Measurements from ENCODE around the gene AGO3. TPM values are rescaled to one million over a fixed set of nuclear protein-coding genes. Genes with fewer than 3 reads are reported as not detected.

AGO3 gene
- total RNA-seq, 1 donor from 2014 or later: 29.2 TPM

DNA sequence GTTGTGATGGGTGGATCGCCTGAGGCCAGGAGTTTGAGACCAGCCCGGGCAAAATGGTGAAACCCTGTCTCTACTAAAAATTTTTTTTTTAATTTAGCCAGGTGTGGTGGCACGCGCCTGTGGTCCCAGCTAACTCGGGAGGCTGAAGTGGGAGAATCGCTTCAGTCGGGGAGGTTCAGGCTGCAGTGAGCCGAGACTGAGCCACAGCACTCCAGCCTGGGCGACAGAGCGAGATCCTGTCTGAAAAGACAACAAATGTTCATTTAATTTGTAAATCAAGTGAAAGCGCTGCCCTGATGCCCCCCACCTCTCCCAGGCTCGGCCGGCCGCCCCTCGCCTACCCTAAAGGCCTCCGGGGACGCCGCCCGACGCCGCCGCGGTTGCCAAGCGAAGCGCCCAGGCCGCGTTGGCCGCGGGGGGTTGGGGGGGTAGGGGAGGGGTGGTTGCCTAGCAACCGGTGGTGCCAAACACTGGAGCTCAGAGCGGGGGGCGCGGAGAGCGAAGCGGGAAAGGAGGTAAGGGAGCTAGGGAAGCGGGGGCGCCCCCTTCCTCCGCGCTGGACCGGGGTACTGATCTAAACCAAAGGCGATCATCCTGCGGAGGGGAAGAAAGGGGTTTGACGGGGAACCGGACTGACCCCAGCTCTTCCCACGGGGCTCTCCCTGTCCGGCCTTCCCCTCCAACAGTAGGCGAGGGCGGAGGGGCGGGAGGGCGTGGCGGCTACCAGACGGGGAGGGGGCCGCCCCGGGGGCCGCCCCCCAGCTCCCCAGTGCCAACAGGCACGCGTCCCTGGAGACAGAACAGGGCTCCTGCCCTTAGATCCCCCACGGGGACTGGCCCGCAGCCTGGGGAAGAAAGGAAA, 153.0 kb downstream of the AGO3 start, which contains the start of gene TEKT2:
TEKT2 (plus strand) TSS at position 460 of the 862 bp plus-strand sequence. CDS start 828 bp downstream, outside the sequence.
- H3K27me3 Mint-ChIP-seq (ENCODE audit: low read depth): no peaks in the 10 kb centered on the region
- H3K36me3 Mint-ChIP-seq (ENCODE audit: low read depth): no peaks in the 10 kb centered on the region
- TF ChIP-seq, protein P1, sequence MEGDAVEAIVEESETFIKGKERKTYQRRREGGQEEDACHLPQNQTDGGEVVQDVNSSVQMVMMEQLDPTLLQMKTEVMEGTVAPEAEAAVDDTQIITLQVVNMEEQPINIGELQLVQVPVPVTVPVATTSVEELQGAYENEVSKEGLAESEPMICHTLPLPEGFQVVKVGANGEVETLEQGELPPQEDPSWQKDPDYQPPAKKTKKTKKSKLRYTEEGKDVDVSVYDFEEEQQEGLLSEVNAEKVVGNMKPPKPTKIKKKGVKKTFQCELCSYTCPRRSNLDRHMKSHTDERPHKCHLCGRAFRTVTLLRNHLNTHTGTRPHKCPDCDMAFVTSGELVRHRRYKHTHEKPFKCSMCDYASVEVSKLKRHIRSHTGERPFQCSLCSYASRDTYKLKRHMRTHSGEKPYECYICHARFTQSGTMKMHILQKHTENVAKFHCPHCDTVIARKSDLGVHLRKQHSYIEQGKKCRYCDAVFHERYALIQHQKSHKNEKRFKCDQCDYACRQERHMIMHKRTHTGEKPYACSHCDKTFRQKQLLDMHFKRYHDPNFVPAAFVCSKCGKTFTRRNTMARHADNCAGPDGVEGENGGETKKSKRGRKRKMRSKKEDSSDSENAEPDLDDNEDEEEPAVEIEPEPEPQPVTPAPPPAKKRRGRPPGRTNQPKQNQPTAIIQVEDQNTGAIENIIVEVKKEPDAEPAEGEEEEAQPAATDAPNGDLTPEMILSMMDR (conservative IDR thresholded peaks at IDR 0.05): no peak
- H3K9me3 Mint-ChIP-seq: no peaks in the 10 kb centered on the region
- peak within 1 kb of the TSS; percentile 71 for H3K27ac Mint-ChIP-seq (ENCODE audit: unreplicated experiment)
- peak; percentile 68 for DNase-seq (ENCODE audit: low read depth, low spot score)
- peaks cover 17% of the 10 kb centered on the region for H3K4me1 Mint-ChIP-seq
- H3K4me3 Mint-ChIP-seq: peak within 1 kb of the TSS; percentile 82

DNA sequence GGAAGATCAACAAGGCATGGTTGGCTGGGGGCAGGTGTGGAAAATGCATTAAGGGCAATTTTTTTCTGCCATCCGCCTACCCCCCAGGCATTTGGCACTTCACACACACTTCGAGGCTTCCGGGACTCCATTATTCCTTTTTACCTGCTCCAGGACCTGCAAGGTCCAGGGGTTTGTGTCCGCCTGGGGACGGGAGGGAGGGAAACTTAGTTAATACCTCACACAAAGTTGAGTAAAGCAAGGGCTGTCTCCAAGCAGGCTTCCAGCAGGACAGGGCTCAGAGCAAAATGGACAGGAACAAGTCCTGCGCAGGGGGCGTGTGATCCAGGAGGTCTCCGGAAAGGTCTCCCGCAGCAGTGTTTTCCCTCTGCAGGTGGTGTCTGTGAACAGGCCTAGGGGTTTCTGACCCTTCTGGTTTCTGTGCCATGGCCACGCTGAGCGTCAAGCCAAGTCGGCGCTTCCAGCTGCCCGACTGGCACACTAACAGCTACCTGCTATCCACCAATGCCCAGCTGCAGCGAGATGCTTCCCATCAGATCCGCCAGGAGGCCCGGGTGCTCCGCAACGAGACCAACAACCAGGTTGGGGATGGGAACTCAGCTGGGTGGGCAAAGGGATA, 153.7 kb downstream of the AGO3 start:
- peaks cover 22% of the 10 kb centered on the region for H3K4me1 Mint-ChIP-seq
- H3K36me3 Mint-ChIP-seq (ENCODE audit: low read depth): no peaks in the 10 kb centered on the region
- no peaks in the 10 kb centered on the region for H3K27me3 Mint-ChIP-seq (ENCODE audit: low read depth)
- H3K27ac Mint-ChIP-seq (ENCODE audit: unreplicated experiment): peak overlapping the region; percentile 71
- peak overlapping the region; percentile 82 for H3K4me3 Mint-ChIP-seq
- no peak for DNase-seq (ENCODE audit: low read depth, low spot score)
- no peaks in the 10 kb centered on the region for H3K9me3 Mint-ChIP-seq
- TF ChIP-seq, protein P1 (conservative IDR thresholded peaks at IDR 0.05): no peak

DNA sequence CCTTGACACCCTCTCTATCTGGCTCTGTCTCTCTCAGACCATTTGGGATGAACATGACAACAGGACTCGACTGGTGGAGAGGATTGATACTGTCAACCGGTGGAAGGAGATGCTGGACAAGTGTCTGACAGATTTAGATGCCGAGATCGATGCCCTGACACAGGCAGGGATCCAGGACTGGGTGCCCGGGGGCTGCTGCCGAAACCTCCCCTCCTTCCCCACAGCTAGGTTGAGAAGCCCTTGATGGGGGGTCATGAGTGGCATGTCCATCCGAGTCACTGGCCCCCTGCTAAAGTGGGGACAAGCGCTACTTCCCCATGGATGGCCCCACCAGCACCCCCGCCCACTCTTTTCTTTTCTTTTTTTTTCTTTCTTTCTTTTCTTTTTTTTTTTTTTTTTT, 154.2 kb downstream of the AGO3 start:
- Mint-ChIP-seq H3K9me3 (no peaks in the 10 kb centered on the region), H3K27ac (ENCODE audit: unreplicated experiment) (no peak overlapping the region), H3K36me3 (ENCODE audit: low read depth) (no peaks in the 10 kb centered on the region), H3K4me3 (peak overlapping the region; percentile 82), H3K4me1 (peaks cover 27% of the 10 kb centered on the region), H3K27me3 (ENCODE audit: low read depth) (no peaks in the 10 kb centered on the region)
- TF ChIP-seq, protein P1 (conservative IDR thresholded peaks at IDR 0.05): no peak
- no peak for DNase-seq (ENCODE audit: low read depth, low spot score)

DNA sequence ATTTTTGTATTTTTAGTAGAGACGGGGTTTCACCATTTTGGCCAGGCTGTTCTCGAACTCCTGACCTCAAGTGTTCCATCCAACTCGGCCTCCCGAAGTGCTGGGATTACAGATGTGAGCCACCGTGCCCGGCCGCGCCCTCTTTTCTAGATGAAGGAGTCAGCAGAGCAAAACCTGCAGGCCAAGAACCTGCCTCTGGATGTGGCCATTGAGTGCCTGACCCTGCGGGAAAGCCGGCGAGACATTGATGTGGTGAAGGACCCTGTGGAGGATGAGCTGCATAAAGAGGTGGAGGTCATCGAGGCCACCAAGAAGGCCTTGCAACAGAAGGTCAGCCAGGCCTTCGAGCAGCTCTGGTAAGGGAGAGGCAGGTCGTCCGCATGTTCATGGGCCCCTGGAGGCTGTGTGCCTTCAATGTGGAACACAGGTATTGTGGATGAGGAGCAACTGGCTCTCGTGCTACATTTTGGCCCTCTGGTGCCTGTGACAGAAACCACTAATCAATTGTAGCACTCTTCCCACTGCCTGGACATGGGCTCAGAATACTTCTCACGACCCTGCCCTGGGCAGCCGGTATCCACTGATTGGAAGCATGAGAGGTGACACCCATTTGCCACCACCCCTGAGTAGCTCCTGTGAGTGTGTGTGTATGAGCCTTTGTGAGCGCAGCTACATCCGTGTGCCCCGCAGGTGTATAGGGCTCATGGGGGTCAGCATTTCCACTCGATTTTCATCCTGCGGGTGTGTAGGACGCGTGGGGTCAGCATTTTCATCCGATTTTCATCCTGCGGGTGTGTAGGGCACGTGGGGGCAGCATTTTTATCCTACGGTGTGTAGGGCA, 155.0 kb downstream of the AGO3 start:
- no peaks in the 10 kb centered on the region for H3K27me3 Mint-ChIP-seq (ENCODE audit: low read depth)

More for the DNA sequence above, 155.0 kb downstream of the AGO3 start:
- Mint-ChIP-seq H3K9me3 (no peaks in the 10 kb centered on the region), H3K27ac (ENCODE audit: unreplicated experiment) (peak overlapping the region; percentile 19), H3K4me1 (peaks cover 27% of the 10 kb centered on the region), H3K4me3 (peak overlapping the region; percentile 76), H3K36me3 (ENCODE audit: low read depth) (no peaks in the 10 kb centered on the region)
- TF ChIP-seq, protein P1 (conservative IDR thresholded peaks at IDR 0.05): no peak
- DNase-seq (ENCODE audit: low read depth, low spot score): no peak
